ENCODE data around the gene CEACAM18. TPM values are rescaled to one million over a fixed set of nuclear protein-coding genes. Genes with fewer than 3 reads are reported as not detected.

The CEACAM18 gene
- polyA plus RNA-seq, 1 of the 3 experiments (the other 2 are of a cell fraction): not detected

- TF ChIP-seq RCOR1 (IDR thresholded peaks at IDR 0.05; ENCODE audit: low read length) (no peak), GATA2 (CRISPR knock-in tag; IDR thresholded peaks at IDR 0.05) (no peak), JUND (IDR thresholded peaks at IDR 0.05) (no peak)
- TF ChIP-seq, protein P1, sequence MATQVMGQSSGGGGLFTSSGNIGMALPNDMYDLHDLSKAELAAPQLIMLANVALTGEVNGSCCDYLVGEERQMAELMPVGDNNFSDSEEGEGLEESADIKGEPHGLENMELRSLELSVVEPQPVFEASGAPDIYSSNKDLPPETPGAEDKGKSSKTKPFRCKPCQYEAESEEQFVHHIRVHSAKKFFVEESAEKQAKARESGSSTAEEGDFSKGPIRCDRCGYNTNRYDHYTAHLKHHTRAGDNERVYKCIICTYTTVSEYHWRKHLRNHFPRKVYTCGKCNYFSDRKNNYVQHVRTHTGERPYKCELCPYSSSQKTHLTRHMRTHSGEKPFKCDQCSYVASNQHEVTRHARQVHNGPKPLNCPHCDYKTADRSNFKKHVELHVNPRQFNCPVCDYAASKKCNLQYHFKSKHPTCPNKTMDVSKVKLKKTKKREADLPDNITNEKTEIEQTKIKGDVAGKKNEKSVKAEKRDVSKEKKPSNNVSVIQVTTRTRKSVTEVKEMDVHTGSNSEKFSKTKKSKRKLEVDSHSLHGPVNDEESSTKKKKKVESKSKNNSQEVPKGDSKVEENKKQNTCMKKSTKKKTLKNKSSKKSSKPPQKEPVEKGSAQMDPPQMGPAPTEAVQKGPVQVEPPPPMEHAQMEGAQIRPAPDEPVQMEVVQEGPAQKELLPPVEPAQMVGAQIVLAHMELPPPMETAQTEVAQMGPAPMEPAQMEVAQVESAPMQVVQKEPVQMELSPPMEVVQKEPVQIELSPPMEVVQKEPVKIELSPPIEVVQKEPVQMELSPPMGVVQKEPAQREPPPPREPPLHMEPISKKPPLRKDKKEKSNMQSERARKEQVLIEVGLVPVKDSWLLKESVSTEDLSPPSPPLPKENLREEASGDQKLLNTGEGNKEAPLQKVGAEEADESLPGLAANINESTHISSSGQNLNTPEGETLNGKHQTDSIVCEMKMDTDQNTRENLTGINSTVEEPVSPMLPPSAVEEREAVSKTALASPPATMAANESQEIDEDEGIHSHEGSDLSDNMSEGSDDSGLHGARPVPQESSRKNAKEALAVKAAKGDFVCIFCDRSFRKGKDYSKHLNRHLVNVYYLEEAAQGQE (IDR thresholded peaks at IDR 0.05; ENCODE audit: low read depth, low read length): no peak
These were observed 28.9 kb downstream of the CEACAM18 start (continued) for GRCh38 chr19:51507192-51507591.

DNA sequence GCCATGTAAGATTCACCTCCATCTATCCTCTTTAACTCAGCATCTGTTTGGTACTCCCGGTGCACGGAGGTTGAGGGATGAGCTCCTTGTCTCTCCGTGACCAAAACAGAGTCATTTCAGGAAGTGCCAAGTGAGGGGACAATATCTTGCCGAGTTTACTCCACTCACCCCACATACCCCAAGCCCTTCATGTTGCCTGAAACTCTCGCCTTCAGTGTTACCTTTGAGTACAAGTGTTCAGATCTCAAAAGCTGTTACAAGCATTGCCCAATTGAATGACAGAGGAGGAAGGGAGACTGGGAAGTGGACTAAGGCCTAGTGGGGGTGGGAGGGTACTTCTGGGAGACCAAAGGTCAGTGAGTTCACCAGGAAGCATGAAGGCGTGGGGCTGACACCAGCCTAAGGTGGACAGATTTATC is 29.3 kb downstream of the CEACAM18 start:
- 0% methylated on average over 6 of the region's 6 CpGs for WGBS (ENCODE audit: low lambda C conversion rate)
- no peak overlapping the region for H3K4me3 ChIP-seq (ENCODE audit: low read depth in 2 of 2, low read length in 1 of 2)
- no peak for TF ChIP-seq CTCF (IDR thresholded peaks at IDR 0.05)
- H3K27me3 ChIP-seq (ENCODE audit: insufficient read depth): peaks cover 31% of the 10 kb centered on the region; the same call in 1 of the 2 replicates
- no peak overlapping the region for H2AFZ ChIP-seq (ENCODE audit: low read depth)
- H3K4me2 ChIP-seq: no peak overlapping the region
- H3K9ac ChIP-seq: no peak overlapping the region
- no peaks in the 10 kb centered on the region for H3F3A ChIP-seq (replicated peaks; ENCODE audit: insufficient read depth)
- H3K79me2 ChIP-seq (ENCODE audit: insufficient read depth): no peaks in the 10 kb centered on the region
- no peaks in the 10 kb centered on the region for H4K20me1 ChIP-seq (ENCODE audit: insufficient read depth)
- no peaks in the 10 kb centered on the region for H3K36me3 ChIP-seq (replicated peaks in 1 of 2; ENCODE audit: control insufficient read depth in 1 of 2, insufficient read depth in 2 of 2, low read length in 1 of 2)
- ChIA-PET POLR2A (no interaction called here), CTCF (interaction anchor here (1.0 to 2.0 kb wide), 2 partner anchors 35 to 149 kb away, joined by 3 to 6 read pairs; no protein-coding TSS in a partner anchor)
- H3K4me1 ChIP-seq (ENCODE audit: control insufficient read depth in 1 of 2, insufficient read depth in 2 of 2, low read depth in 1 of 2, low read length in 1 of 2): no peaks in the 10 kb centered on the region
- DNase-seq: no peak
- no peaks in the 10 kb centered on the region for H3K9me2 ChIP-seq
- H3K9me3 ChIP-seq: no peaks in the 10 kb centered on the region
- no peak overlapping the region for H3K27ac ChIP-seq (ENCODE audit: low read depth in 2 of 2, low read length in 1 of 2)

- no peak overlapping the region for H3K4me2 ChIP-seq
- no peak overlapping the region for H3K9ac ChIP-seq
- no peaks in the 10 kb centered on the region for H3F3A ChIP-seq (replicated peaks; ENCODE audit: insufficient read depth)
- H3K9me3 ChIP-seq: no peaks in the 10 kb centered on the region
- H2AFZ ChIP-seq (ENCODE audit: low read depth): no peak overlapping the region
- no peak overlapping the region for H3K27ac ChIP-seq (ENCODE audit: low read depth in 2 of 2, low read length in 1 of 2)
- H4K20me1 ChIP-seq (ENCODE audit: insufficient read depth): no peaks in the 10 kb centered on the region
- ChIA-PET POLR2A (no interaction called here), CTCF (interaction anchor here (1.0 to 2.0 kb wide), 2 partner anchors 35 to 149 kb away, joined by 3 to 6 read pairs; no protein-coding TSS in a partner anchor)
- no peaks in the 10 kb centered on the region for H3K79me2 ChIP-seq (ENCODE audit: insufficient read depth)
- H3K27me3 ChIP-seq (ENCODE audit: insufficient read depth): peaks cover 31% of the 10 kb centered on the region; the same call in 1 of the 2 replicates
- 5% methylated on average over 3 of the region's 3 CpGs for WGBS (ENCODE audit: low lambda C conversion rate)
- H3K36me3 ChIP-seq (replicated peaks in 1 of 2; ENCODE audit: control insufficient read depth in 1 of 2, insufficient read depth in 2 of 2, low read length in 1 of 2): no peaks in the 10 kb centered on the region
- no peaks in the 10 kb centered on the region for H3K4me1 ChIP-seq (ENCODE audit: control insufficient read depth in 1 of 2, insufficient read depth in 2 of 2, low read depth in 1 of 2, low read length in 1 of 2)
- no peak overlapping the region for H3K4me3 ChIP-seq (ENCODE audit: low read depth in 2 of 2, low read length in 1 of 2)
- no peak for DNase-seq
- H3K9me2 ChIP-seq: no peaks in the 10 kb centered on the region
- no peak for TF ChIP-seq GATA2 (CRISPR knock-in tag; IDR thresholded peaks at IDR 0.05)
- TF ChIP-seq YY1 (IDR thresholded peaks at IDR 0.05; ENCODE audit: low read depth): no peak
- TF ChIP-seq, protein P1 (IDR thresholded peaks at IDR 0.05; ENCODE audit: low read depth, low read length): no peak
- TF ChIP-seq EZH2phosphoT487 (IDR thresholded peaks at IDR 0.05; ENCODE audit: borderline replicate concordance, low read depth): no peak
- no peak for TF ChIP-seq RCOR1 (IDR thresholded peaks at IDR 0.05; ENCODE audit: low read length)
- no peak for TF ChIP-seq FOXJ3 (CRISPR knock-in tag; IDR thresholded peaks at IDR 0.05)
- TF ChIP-seq SMC3 (IDR thresholded peaks at IDR 0.05; ENCODE audit: low read depth, low read length): no peak
- no peak for TF ChIP-seq CTCF (IDR thresholded peaks at IDR 0.05)
- TF ChIP-seq USF1 (IDR thresholded peaks at IDR 0.05; ENCODE audit: borderline replicate concordance, low read depth): no peak
These were observed 29.9 kb downstream of the CEACAM18 start for GRCh38 chr19:51508059-51508733.

Data from SK-N-SH (cell line).